Lower lobe of right lung (tissue), 2 donors: ENCODE results near the gene COL23A1. TPM values are rescaled to one million over a fixed set of nuclear protein-coding genes. Genes with fewer than 3 reads are reported as not detected.

Source experiments
- ATAC-seq, 2 donors: fragments of 200-7000 bp; cut with Tn5 transposase; one replicate each; pipeline ENCODE4 v1.9.1; 2020 to 2022; ENCODE audit warnings: mild to moderate bottlenecking in 2 of 2, moderate library complexity in 2 of 2
- DNase-seq: peaks from one replicate; pipeline ENCODE4 v3.0.0-alpha.2; 2020
- H3K27ac ChIP-seq: fragments of 200-600 bp; one replicate; pipeline ENCODE4 v1.8.0; 2022
- H3K27me3 ChIP-seq: fragments of 200-600 bp; one replicate; pipeline ENCODE4 v1.8.0; 2022; ENCODE audit warnings: low read depth
- H3K36me3 ChIP-seq: fragments of 200-600 bp; one replicate; pipeline ENCODE4 v1.8.0; 2022; ENCODE audit warnings: mild to moderate bottlenecking
- H3K4me1 ChIP-seq: fragments of 200-600 bp; one replicate; pipeline ENCODE4 v1.8.0; 2022
- H3K4me3 ChIP-seq: fragments of 200-600 bp; one replicate; pipeline ENCODE4 v1.8.0; 2022; ENCODE audit warnings: mild to moderate bottlenecking
- H3K9me3 ChIP-seq: fragments of 200-600 bp; one replicate; pipeline ENCODE4 v1.8.0; 2022
- intact Hi-C: fragments of 100-400 bp; cut with DNase I; formaldehyde crosslinking; loops from one replicate; pipeline ENCODE4 v1.11.0; 2022
- total RNA-seq: library from RNA; stranded (reverse); fragmentation: NEBNext Ultra II Directional; extraction: Animal tissue kit (Norgen Biotek cat#: 25700); gene quantifications from one replicate; pipeline ENCODE4 v1.2.1, GENCODE V29; 2021
- TF ChIP-seq, protein P1 (sequence below): fragments of 200-600 bp; IDR thresholded peaks from one replicate; pipeline ENCODE4 v1.8.0; 2022; ENCODE audit warnings: antibody characterized with exemption, mild to moderate bottlenecking
- donor health status: DM: no; HTN: yes; CAD: no; lungs with severe emphysema.

COL23A1 gene
- total RNA-seq, 1 donor from 2014 or later: 1.2 TPM

DNA sequence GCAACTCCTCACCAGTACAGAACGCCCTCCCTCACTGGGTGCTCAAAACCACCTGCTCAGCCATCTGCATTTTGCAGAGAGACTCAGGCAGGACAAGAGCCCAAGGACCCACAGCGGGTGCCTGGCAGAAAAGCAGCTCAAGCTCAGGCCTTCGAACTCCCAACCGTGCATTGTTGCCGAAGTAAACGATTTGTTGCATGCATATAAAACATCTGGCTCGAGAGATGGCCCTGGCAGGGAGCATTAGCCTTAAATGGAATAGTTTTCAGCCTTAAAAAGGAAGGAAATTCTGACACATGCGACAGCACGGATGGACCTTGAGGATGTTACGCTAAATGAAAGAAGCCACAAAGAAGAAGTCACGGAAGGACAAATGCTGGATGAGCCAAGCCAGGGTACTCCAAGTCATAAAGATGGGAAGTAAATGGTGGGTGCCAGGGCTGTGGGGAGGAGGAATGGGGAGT lies 197.2 kb downstream of the COL23A1 start:
- H3K4me3 ChIP-seq: no peak overlapping the region
- DNase-seq (peak; percentile 38), ATAC-seq (peak in 1 of 2 donors; percentile 51)
- H3K9me3 ChIP-seq: no peaks in the 10 kb centered on the region
- TF ChIP-seq, protein P1, sequence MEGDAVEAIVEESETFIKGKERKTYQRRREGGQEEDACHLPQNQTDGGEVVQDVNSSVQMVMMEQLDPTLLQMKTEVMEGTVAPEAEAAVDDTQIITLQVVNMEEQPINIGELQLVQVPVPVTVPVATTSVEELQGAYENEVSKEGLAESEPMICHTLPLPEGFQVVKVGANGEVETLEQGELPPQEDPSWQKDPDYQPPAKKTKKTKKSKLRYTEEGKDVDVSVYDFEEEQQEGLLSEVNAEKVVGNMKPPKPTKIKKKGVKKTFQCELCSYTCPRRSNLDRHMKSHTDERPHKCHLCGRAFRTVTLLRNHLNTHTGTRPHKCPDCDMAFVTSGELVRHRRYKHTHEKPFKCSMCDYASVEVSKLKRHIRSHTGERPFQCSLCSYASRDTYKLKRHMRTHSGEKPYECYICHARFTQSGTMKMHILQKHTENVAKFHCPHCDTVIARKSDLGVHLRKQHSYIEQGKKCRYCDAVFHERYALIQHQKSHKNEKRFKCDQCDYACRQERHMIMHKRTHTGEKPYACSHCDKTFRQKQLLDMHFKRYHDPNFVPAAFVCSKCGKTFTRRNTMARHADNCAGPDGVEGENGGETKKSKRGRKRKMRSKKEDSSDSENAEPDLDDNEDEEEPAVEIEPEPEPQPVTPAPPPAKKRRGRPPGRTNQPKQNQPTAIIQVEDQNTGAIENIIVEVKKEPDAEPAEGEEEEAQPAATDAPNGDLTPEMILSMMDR: no peak
- peaks cover 24% of the 10 kb centered on the region for H3K4me1 ChIP-seq
- intact Hi-C loops: no loop called here
- no peaks in the 10 kb centered on the region for H3K36me3 ChIP-seq
- no peaks in the 10 kb centered on the region for H3K27me3 ChIP-seq
- H3K27ac ChIP-seq: no peak overlapping the region

DNA sequence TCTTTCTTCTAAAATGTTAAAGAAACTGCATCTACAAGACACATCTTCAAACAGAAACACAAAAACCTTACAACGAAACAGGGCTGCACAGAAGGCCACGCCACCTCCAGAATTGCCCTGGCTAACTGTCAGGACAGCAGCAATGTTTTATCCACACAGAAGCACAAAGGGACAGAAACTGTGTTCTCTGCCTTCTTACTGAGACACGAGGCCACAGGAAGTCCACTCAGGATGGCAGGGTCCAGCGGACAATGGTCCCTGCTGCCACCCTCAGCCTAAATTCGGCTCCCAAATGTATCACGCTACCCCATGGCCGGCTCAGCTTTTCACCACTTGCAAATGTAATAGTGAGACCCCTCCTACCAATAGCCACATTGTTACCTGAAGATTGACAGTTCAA lies 197.8 kb downstream of the COL23A1 start:
- DNase-seq: peak; percentile 3
- H3K4me3 ChIP-seq: no peak overlapping the region
- peaks cover 29% of the 10 kb centered on the region for H3K4me1 ChIP-seq
- no peaks in the 10 kb centered on the region for H3K36me3 ChIP-seq
- no peak for ATAC-seq
- intact Hi-C loops: no loop called here
- no peak overlapping the region for H3K27ac ChIP-seq
- no peaks in the 10 kb centered on the region for H3K27me3 ChIP-seq
- TF ChIP-seq, protein P1: no peak
- H3K9me3 ChIP-seq: no peaks in the 10 kb centered on the region

GRCh38 chr5:178391480-178391879 lies 198.7 kb downstream of the COL23A1 start:
- ATAC-seq: no peak
- no peak overlapping the region for H3K27ac ChIP-seq
- H3K36me3 ChIP-seq: no peaks in the 10 kb centered on the region
- DNase-seq: no peak
- TF ChIP-seq, protein P1: no peak
- peaks cover 29% of the 10 kb centered on the region for H3K4me1 ChIP-seq
- H3K27me3 ChIP-seq: no peaks in the 10 kb centered on the region
- no peaks in the 10 kb centered on the region for H3K9me3 ChIP-seq
- intact Hi-C loops: no loop called here
- no peak overlapping the region for H3K4me3 ChIP-seq

GRCh38 chr5:178389796-178390195 lies 200.4 kb downstream of the COL23A1 start:
- Histone ChIP-seq H3K27ac (no peak overlapping the region), H3K4me3 (no peak overlapping the region), H3K27me3 (peaks cover 2% of the 10 kb centered on the region), H3K9me3 (no peaks in the 10 kb centered on the region), H3K4me1 (peaks cover 29% of the 10 kb centered on the region), H3K36me3 (no peaks in the 10 kb centered on the region)
- DNase-seq (peak; percentile 38), ATAC-seq (no peak)
- intact Hi-C loops: no loop called here
- TF ChIP-seq, protein P1: no peak

DNA sequence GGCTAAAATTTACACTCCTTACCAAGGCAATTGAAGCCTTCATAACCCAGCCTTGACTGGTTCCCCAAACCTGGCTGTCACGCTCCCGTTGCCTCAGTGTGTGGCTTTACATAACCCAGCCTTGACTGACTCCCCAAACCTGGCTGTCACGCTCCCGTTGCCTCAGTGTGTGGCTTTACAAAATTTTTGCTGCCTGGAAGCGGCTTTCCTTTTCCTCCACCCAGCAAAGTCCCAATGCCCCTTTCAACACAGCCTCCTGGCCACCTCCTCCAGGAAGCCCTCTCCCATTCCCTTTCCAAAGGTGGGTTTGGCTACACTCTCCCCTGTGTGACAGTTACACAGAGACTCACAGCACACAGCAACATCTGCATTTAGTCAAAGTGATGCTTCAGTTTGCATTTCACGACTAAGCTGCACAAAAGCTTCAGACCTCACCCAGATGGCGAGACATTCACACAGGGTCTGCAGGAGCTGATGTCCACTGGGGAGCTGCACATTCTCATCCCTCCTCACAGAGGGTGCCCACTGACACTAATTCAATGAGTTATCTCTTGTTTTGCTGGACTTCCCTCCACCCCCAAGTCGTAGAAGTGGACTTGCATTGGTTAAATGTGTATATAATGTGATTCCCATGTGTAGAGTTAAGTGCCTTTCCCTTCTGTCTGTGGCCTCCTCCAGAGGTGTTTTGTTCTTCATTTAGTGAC lies 201.0 kb downstream of the COL23A1 start:
- Histone ChIP-seq H3K27me3 (peaks cover 8% of the 10 kb centered on the region), H3K4me3 (no peak overlapping the region), H3K4me1 (peaks cover 29% of the 10 kb centered on the region), H3K9me3 (no peaks in the 10 kb centered on the region), H3K27ac (no peak overlapping the region), H3K36me3 (no peaks in the 10 kb centered on the region)
- ATAC-seq (no peak), DNase-seq (peak; percentile 53)
- TF ChIP-seq, protein P1: no peak
- intact Hi-C loops: no loop called here
